GM13976 (cell line): ENCODE measurements around the gene SPTBN2.

ENCODE experiments used
- DNase-seq: peaks from one replicate; pipeline ENCODE4 v3.0.0; 2012; ENCODE audit warnings: low spot score
- CTCF ChIP-seq: IDR thresholded peaks from 2 replicates; pipeline ENCODE4 v1.5.1; 2012; ENCODE audit warnings: borderline replicate concordance, mild to moderate bottlenecking; ENCODE audit not compliant: insufficient read depth; ENCODE audit errors: extremely low read depth, missing control alignments, control extremely low read depth
- in situ Hi-C: fragments of 300-500 bp; cut with MboI; formaldehyde crosslinking; loops from one replicate; pipeline ENCODE4 v1.12.0; 2022; ENCODE audit warnings: low sequenced_read_pairs, mixed read lengths, inconsistent platforms; ENCODE audit not compliant: unreplicated experiment

Gene SPTBN2

GRCh38 chr11:66719111-66719872, 9.7 kb downstream of the SPTBN2 start:
- DNase-seq = no peak
- in situ Hi-C loops = no loop called here
- TF ChIP-seq CTCF = no peak

GRCh38 chr11:66718320-66718971, 10.6 kb downstream of the SPTBN2 start:
- in situ Hi-C loops = no loop called here
- DNase-seq = no peak
- no peak for TF ChIP-seq CTCF

DNA sequence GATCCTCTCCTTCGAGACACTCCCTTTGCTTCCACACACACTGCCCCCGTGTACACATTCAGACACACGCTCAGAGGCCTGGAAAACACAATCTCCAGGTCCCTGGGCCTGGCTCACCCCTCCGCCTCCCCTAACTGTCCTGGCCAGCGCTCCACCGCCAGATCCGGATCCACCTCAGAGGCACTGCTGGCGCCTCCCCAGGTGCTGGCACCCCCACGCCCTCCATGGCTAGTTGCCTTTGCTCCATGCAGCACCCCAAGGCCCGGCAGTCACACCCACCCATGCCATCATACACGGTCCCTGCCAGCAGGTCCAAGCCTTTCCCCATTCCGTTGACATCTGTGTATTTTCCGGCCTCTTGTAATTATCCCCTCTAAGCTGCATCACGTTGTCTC, 11.1 kb downstream of the SPTBN2 start:
- in situ Hi-C loops = no loop called here
- DNase-seq = no peak
- TF ChIP-seq CTCF = no peak

- in situ Hi-C loops = no loop called here
- no peak for DNase-seq
Measured at GRCh38 chr11:66716996-66717395, 12.0 kb downstream of the SPTBN2 start.

GRCh38 chr11:66715346-66716085, 13.5 kb downstream of the SPTBN2 start:
- no peak for DNase-seq
- no peak for TF ChIP-seq CTCF

More at GRCh38 chr11:66716996-66717395, 12.0 kb downstream of the SPTBN2 start:
- TF ChIP-seq CTCF = no peak

DNA sequence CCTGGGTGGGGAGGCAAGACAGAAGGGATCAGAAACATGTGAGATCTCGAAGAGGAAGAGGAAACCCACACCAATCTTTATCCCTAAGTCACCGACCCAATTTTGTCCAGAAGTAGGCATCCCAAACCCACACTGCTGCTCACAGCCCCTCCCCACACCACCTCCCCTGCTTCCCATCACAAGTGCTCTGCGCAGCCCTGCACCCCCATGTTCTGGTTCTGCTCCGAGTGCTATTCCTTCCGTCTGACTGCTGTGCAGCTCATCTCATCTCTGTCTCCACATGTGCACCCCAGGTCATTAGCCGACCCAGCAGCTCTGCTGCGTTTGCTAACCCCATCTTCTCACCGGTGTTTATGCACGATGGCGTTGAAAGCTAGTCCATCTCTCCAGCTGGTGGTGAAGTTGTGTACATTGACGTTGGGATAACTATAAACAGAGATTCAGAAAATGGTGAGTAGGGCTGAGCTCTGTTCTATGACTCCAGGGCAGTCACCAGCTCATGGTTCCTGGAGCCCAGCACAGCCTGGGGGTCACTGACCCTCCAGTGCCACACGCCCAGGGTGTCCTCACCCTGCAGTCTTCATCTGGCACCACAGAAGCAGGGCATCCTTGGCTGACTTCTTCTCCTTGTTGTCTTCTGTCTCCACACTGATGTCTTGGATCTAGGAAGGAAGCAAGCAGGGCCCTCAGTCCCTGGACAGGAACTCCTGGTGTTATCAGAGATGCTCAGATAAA, 15.1 kb downstream of the SPTBN2 start:
- in situ Hi-C loops = no loop called here
- no peak for DNase-seq
- TF ChIP-seq CTCF = no peak

More at GRCh38 chr11:66715346-66716085, 13.5 kb downstream of the SPTBN2 start:
- in situ Hi-C loops = no loop called here
